ENCODE data around the gene NINJ2.
"Not testable (repeated sequence)": the region's sequence is repeated elsewhere in the genome, so short reads cannot be mapped to it uniquely, and the experiment has no call there.

Gene NINJ2

GRCh38 chr12:583251-583869 is 79.9 kb downstream of the NINJ2 start:
- no peak for DNase-seq

- DNase-seq = no peak
Measured at GRCh38 chr12:581746-582145, 81.5 kb downstream of the NINJ2 start.

GRCh38 chr12:581321-581720 is 81.9 kb downstream of the NINJ2 start:
- DNase-seq = no peak

GRCh38 chr12:580813-581212 is 82.4 kb downstream of the NINJ2 start:
- no peak for DNase-seq

- DNase-seq = no peak
Measured at GRCh38 chr12:579420-580110, 83.7 kb downstream of the NINJ2 start.

GRCh38 chr12:578748-579419 is 84.4 kb downstream of the NINJ2 start:
- no peak for DNase-seq

- not testable (repeated sequence) for DNase-seq
Measured at GRCh38 chr12:577994-578747, 85.1 kb downstream of the NINJ2 start.

GRCh38 chr12:576615-577110 is 86.6 kb downstream of the NINJ2 start:
- no peak for DNase-seq

- peak; percentile 63 to 87 (median 82) for DNase-seq
Measured at GRCh38 chr12:575948-576614, 87.2 kb downstream of the NINJ2 start.

- no peak for DNase-seq
Measured at GRCh38 chr12:575129-575502, 88.1 kb downstream of the NINJ2 start.

GRCh38 chr12:574475-575128 is 88.6 kb downstream of the NINJ2 start:
- DNase-seq = no peak

- DNase-seq = no peak
Measured at GRCh38 chr12:573232-573631, 90.0 kb downstream of the NINJ2 start.

GRCh38 chr12:572532-572899 is 90.7 kb downstream of the NINJ2 start:
- no peak for DNase-seq

GRCh38 chr12:571795-572531 is 91.3 kb downstream of the NINJ2 start:
- peak; percentile 41 to 56 (median 53) for DNase-seq

GRCh38 chr12:570921-571794 is 92.1 kb downstream of the NINJ2 start:
- DNase-seq = no peak

- no peak for DNase-seq
Measured at GRCh38 chr12:570435-570920, 92.8 kb downstream of the NINJ2 start.

- DNase-seq = peak; percentile 82 to 94 (median 90)
Measured at GRCh38 chr12:569803-570434, 93.3 kb downstream of the NINJ2 start.

- DNase-seq = no peak
Measured at GRCh38 chr12:569091-569676, 94.1 kb downstream of the NINJ2 start.

- DNase-seq = no peak
Measured at GRCh38 chr12:568486-568885, 94.8 kb downstream of the NINJ2 start.
